NCI-H345 treated with DMSO at 0.1 percent for 48 hours (cell line): Measurements from ENCODE around the gene TCHHL1.

Experiments
- DNase-seq: peaks from one replicate; lab custom pipeline; 2025; ENCODE audit not compliant: unreplicated experiment; lab: John Stamatoyannopoulos, UW

The TCHHL1 gene

DNA sequence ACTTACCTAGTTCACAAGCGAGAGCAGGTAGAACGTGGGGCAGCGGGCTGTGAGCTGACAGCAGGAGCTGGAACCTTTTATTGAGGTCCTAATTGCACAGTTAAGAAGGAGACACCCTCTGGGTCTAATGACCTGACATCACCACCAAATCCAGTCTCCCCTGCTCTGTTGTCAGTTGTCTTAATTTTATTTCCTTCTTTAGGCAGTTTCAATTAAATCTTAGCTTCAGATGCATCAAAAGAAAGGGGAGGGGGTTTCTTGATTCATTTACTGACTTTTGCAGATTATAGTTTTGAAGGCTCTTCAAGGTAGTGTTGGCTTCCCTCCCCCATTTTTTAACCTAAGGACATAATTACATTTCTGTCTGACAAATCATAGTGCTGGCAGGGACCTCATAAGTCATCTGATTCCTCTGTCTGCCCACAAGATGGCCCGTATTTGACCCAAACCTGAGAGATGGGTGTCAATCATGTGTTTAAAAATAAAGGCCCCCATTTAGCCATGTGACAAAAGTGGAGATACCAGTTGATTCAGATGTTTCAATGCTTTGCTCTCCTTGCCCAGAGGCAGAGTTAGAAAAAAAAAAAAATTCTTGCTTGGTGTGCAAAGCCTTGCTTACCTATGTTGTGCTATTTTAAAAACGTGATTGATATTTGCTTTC is at the start of gene TCHHL1:
TCHHL1 (minus strand) TSS at position 51 of the 661 bp plus-strand sequence. CDS start 921 bp downstream, outside the sequence.
- DNase-seq: no peak

DNA sequence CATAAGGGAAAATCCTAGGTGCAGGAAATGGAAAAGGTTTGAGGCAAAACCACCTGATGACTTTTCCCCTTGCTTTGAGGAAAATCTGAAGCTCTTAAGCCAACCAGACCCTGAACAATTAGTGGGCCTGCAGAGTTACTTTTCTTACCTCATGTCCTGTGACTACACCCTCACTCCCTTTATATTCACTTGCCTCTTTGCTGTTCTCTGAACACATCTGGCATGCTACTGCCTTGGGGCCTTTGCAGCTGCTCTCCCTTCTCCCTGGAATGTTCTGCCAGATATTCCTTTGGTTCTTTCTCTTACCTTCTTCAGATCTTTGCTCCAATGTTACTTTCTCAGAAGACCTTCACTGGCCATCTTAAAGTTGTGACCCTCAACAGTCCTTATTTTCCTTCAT is 48.4 kb upstream of the TCHHL1 start:
- DNase-seq: no peak

DNA sequence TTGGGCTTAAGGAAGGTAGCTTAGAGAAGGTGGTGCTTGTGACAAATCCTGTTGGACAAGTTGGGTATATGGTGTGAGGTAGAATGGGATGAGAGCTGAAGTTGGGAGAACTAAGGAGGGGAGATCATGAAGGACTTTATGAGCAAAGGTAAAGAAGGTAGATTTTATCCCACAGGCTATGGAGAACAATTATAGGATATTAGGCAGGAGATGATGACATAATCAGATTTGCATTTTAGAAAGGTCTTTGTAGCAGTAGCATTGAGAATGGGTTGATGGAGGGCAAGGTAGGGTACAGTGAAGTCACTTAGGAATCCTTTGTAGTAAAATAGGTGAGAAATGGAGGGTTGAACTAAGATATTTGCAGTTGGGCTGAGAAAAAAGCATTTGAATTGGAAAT is 41.3 kb upstream of the TCHHL1 start:
- no peak for DNase-seq

- no peak for DNase-seq
Measured at GRCh38 chr1:152127673-152128072, 38.8 kb upstream of the TCHHL1 start.

DNA sequence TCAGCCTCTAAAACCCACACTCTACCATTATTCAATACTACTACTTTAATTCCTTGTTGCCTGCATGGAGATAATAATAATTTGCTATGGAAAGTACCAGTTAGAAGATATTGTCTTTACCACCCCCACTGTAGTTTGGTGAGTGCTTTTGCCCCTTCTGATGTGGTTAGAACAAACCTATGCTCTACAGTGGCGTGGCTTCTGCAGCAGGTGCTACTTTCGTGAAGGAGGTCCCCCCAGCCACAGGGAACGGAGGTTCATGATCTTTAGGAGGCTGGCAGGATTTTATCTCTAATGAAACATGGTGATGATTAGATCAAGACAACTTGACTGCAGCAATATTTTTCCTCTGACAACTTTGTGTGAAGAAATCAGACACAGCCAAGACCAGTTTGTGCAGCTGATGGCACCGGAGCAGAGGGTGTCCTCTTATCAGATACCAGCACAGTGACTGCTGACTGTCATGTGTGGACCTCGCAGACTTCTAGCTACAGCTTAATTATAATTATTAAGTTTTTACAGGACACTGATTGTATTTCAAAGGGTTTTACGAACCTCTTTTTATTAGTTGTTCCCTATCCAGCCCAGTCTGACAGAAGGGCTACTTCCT is 37.1 kb upstream of the TCHHL1 start:
- no peak for DNase-seq

DNA sequence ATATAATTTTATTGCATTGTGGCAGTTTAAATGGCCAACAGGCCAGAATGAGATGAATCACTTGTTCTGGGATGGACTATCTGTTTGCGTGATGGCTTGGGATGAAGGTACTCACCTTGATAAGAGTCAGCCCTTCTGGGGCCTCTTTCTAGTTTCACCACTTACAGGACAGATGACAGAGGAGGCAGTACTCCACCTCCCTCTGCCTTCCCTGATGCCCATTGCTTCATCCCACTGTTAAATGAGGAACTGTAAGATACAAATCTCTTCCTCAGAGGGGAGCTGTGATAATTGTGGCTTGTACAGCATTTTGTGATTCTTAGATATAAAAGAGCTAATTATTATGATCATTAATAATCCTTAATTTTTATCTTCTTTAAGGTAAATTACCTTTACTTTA is 30.1 kb upstream of the TCHHL1 start:
- DNase-seq: no peak

DNA sequence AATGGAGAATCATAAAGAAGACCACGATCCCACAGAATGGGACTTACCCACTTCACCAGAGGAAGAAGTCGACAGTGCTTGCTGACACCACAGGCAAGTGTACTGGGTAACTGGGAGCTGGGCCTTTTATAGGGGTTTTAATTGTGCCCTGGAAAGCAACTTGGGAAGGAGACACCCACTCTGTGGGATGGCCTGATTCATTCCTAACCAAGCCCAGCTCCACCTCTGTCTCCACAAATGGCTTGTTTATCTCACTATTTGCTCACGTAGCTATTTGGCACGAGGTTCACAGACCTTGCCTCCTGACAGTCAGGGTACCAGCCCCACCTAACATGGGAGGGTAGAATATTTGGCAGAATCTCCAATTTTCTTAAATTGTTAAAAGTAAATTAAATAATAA is 26.5 kb upstream of the TCHHL1 start, which contains the start of gene TCHH:
TCHH (minus strand) TSS at position 101 of the 400 bp plus-strand sequence. CDS start 1,364 bp downstream, outside the sequence.
- no peak for DNase-seq

DNA sequence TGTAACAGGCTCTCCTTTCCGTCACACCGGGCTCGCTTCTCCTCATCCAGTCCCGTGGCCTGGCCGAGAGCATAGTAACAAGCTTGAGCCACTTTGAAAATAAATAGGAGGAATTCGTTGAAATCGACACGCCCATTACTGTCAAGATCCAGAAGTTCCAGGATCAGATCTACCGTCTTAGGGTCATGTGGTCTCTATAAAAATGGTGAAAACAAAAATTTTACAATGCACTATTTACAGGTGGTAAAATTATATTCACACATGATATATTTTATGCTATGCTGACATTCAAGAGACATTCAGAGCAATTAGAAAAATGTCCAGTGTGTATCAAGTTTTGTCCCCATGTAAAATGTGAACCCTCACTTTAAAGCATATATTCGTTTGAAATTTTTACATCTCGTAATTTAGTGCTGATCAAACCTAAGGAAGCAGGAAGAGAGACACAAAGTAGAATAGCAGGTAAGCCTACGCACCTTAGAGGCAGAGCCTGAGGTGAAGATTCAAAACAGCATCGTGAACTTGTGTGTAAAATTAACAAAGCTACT is 24.1 kb upstream of the TCHHL1 start:
- DNase-seq: no peak

DNA sequence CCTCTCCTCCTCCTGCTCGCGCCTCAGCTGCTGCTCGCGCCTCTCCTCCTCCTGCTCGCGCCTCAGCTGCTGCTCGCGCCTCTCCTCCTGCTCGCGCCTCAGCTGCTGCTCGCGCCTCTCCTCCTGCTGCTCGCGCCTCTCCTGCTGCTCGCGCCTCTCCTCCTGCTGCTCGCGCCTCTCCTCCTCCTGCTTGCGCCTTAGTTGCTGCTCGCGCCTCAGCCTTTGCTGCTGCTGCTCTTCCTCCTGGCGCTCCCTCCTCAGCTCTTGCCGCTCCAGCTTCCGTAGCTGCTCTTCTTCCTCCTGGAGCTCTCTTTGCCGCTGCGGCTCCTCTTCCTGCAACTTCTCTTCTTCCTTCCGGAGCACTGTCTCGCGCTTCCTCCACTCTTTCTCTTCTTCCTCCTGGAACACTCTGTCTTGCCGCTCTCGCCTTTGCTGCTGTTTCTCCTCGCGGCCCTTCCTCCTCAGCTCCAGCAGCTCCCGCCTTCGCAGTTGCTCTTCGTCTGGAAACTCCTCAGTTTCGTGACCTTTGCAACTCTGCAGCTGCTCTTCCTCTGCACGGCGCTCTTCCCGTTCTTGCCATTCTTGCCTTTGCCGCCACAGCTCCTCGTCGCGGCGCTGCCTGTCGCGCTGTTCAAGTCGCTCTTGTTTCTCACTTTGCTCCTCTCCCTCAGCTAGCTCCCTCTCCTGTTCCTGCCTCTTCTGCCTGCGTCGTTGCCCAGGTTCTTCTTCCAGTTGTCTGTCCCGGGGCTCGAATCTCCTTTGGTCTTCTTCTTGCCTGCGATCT is 23.4 kb upstream of the TCHHL1 start:
- DNase-seq: no peak

DNA sequence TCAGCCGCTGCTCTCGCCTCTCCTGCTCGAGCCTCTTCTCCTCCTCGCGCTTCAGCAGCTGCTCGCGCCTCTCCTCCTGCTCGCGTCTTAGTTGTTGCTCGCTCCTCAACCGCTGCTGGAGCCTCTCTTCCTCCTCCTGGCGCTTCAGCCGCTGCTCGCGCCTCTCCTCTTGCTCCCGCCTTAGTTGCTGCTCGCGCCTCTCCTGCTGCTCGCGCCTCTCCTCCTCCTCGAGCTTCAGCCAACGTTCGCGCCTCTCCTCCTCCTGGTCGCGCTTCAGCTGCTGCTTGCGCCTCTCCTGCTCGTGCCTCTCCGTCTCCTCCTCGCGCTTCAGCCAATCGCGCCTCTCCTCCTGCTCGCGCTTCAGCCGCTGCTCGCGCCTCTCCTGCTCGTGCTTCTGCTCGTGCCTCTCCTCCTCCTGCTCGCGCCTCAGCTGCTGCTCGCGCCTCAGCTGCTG is 22.7 kb upstream of the TCHHL1 start:
- DNase-seq: no peak

DNA sequence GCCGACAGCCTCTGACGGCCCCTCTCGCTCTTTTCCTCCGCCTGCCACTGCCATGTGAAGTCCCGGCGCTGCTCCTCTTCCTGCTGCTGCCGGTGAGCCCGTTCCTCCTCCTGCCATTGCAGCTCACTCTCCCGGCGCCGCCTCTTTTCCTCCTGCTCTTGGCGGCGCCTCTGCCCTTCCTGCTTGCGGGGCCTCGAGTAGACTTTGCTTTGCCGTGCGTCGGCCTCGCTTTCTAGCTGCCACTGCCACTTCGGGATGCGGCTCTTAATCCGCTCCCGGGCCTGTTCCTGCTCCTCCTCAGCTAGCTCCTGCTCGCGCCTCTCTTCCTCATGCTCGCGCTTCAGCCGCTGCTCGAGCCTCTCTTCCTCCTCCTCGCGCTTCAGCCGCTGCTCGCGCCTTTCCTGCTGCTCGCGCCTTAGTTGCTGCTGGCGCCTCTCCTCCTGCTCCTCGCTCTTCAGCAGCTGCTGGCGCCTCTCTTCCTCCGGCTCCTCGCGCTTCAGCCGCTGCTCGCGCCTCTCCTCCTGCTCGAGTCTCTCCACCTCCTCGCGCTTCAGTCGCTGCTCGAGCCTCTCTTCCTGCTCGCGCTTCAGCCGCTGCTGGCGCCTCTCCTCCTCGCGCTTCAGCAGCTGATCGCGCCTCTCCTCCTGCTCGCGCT is 22.1 kb upstream of the TCHHL1 start:
- DNase-seq: peak; percentile 14

DNA sequence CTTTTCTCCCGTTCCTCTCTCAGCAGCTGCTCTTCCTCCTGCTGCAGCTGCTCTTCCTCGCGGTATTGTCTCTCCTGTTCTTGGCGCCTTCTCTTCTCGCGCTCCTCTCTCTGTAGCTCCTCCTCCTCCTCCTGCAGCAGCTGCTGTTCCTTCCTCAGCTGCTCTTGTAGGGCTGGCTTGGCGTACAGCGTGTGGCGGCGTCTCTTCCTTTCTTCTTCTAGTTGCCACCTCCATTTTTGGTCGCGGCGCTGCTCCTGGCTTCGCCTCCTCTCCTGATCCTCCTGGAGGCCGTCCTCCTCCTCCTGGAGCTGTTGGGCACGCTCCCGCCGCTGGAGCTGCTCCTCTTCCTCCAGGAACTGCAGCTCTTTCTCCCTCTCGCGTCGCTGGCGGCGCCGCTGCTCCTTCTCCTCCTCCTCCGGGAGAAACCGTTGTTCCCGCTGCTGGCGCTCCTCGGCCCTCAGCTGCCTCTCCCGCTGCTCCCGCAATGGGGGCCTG is 21.5 kb upstream of the TCHHL1 start:
- DNase-seq: no peak

DNA sequence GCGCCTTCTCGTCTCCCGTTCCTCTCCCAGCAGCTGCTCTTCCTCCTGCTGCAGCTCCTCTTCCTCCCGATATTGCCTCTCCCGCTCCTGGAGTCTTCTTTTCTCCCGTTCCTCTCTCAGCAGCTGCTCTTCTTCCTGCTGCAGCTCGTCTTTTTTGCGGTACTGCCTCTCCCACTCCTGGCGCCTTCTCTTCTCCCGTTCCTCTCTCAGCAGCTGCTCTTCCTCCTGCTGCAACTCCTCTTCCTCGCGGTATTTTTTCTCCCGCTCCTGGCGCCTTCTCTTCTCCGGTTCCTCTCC is 21.1 kb upstream of the TCHHL1 start:
- DNase-seq: no peak

DNA sequence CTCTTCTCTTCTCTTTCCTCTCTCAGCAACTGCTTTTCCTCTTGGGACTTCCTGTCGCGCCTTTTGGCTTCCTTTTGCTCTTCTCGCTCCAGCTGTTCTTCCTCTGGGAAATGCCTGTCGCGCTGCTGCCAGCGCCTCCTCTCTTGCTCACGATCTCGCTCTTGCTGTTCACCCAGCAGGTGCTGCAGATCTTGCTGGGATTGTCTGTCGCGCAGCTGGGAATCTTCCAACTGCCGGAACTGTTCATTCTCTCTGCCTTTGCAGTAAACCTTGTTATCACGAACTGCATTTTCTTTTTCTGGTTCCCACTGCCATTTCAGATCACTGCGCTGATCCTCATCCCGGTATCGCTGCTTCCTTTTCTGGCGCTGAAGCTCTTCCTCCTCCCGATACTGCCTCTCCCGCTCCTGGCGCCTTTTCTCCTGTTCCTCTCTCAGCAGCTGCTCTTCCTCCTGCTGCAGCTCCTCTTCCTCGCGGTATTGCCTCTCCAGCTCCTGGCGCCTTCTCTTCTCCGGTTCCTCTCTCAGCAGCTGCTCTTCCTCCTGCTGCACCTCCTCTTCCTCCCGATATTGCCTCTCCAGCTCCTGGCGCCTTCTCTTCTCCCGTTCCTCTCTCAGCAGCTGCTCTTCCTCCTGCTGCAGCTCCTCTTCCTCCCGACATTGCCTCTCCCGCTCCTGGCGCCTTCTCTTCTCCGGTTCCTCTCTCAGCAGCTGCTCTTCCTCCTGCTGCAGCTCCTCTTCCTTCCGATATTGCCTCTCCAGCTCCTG is 20.6 kb upstream of the TCHHL1 start:
- DNase-seq: no peak

DNA sequence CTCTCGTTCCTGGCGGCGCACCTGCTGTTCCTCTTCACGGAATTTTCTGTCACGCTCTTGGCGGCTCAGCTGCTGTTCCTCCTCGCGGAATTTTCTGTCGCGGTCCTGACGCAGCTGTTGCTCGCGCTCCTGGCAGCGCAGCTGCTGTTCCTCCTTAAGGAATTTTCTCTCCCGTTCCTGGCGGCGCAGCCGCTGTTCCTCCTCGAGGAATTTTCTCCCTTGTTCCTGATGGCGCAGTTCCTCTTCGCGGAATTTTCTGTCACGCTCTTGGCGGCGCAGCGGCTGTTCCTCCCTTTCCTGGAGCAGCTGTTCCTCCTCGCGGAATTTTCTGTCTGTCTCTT is 20.0 kb upstream of the TCHHL1 start:
- DNase-seq: no peak

DNA sequence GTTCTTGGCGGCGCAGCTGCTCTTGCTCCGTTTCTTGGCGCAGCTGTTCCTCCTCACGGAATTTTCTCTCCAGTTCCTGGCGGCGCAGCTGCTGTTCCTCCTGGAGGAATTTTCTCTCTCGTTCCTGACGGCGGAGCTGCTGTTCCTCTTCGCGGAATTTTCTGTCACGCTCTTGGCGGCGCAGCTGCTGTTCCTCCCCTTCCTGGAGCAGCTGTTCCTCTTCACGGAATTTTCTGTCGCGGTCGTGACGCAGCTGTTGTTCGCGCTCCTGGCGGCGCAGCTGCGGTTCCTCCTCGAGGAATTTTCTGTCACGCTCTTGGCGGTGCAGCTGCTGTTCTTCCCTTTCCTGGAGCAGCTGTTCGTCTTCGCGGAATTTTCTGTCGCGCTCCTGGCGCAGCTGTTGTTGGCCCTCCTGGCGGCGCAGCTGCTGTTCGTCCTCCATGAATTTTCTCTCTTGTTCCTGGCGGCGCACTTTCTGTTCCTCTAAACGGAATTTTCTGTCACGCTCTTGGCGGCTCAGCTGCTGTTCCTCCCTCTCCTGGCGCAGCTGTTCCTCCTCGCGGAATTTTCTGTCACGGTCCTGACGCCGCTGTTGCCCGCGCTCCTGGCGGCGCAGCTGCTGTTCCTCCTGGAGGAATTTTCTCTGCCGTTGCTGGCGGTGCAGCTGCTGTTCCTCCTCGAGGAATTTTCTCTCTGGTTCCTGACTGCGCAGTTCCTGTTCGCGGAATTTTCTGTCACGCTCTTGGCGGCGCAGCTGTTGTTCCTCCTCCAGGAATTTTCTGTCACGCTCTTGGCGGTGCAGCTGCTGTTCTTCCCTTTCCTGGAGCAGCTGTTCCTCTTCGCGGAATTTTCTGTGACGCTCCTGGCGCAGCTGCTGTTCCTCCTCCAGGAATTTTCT is 19.4 kb upstream of the TCHHL1 start:
- DNase-seq: no peak

DNA sequence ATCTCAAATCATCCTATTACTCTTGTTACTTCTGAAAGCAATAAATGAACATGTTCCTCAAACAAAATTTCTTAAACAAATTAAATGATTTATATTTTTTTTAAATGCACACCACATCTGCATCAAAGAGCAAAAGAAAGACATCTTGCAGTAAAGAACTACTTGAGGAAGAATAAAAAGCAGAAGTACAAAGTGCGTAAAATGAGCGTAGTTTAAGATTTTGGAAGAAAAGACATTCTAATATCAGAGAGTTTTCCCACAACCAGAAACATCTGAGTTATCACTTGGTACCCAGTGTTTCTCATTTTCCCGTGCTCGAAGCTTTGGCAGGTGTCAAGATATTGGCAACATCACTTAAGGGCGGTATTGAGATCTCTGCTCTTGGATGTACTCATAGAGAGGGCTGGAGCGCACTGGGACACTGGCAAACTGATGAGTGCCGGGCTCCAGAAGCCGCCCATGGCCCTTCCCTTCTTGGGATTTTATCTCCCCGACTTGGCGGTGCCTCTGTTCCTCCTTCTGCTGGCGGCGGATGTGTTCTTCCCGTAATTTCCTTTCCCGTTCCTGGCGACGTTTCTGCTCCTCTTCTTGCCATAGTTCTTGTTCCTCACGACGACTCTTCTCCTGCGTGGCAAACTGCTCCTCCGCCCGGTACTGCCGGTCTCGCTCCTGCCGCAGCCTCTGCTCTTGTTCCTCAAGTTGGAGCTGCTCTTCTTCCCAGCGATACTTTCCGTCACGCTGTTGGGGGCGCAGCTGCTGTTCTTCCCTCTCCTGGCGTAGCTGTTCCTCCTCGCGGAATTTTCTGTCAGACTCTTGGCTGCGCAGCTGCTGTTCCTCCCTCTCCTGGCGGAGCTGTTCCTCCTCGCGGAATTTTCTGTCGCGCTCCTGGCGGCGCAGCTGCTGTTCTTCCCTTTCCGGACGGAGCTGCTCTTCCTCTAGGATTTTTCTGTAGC is 18.4 kb upstream of the TCHHL1 start:
- DNase-seq: no peak

GRCh38 chr1:152104854-152105253 is 16.0 kb upstream of the TCHHL1 start:
- no peak for DNase-seq
